Upper lobe of left lung (tissue), 4 donors: ENCODE results near the gene SMYD3.

Source experiments
- POLR2A ChIP-seq, 4 donors: fragments of 450-650 bp; IDR thresholded peaks; one replicate each; pipeline ENCODE4 v1.5.1; 2016 to 2017; ENCODE audit warnings: antibody characterized with exemption in 4 of 4, mild to moderate bottlenecking in 2 of 4
- POLR2AphosphoS5 ChIP-seq, 2 donors: sonication (generic); formaldehyde crosslinking; IDR thresholded peaks; one replicate each; pipeline ENCODE4 v1.5.1; 2017; ENCODE audit warnings: antibody characterized with exemption in 2 of 2

DNA sequence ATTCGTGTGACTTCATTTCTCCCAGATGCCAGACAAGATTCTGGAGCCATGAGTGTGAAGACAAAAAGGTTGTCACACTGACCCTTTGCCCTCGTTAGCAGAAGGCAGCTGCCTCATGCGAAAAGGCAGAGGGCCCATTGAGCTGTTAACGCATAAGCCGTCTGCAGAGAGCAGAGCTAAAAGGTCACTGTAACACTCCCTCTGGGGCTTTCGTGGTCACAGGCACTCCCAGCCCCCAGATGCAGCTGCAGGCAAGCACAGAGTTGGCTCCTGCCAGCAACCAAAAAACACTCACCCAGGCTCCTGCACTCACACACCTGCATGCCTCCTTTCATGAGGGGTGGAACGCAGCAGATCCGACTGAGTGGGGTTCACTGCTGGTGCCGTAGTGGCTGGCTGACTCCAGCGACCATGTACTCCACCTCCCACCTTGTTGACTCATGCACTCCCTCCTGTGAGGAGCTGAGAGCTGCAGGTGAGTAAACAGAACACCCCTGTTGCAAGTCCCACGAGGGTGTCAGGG, 287.5 kb downstream of the SMYD3 start:
- no peak for TF ChIP-seq POLR2AphosphoS5 (IDR thresholded peaks at IDR 0.05)
- TF ChIP-seq POLR2A (IDR thresholded peaks at IDR 0.05): no peak
